HG03196 (cell line): ENCODE measurements around the gene NGFR.
"Not testable (repeated sequence)": the region's sequence is repeated elsewhere in the genome, so short reads cannot be mapped to it uniquely, and the experiment has no call there.

ENCODE experiments used
- ATAC-seq: cut with Tn5 transposase; IDR thresholded peaks from one replicate; pipeline ENCODE4 v1.9.1; 2021; ENCODE audit not compliant: unreplicated experiment

NGFR gene

DNA sequence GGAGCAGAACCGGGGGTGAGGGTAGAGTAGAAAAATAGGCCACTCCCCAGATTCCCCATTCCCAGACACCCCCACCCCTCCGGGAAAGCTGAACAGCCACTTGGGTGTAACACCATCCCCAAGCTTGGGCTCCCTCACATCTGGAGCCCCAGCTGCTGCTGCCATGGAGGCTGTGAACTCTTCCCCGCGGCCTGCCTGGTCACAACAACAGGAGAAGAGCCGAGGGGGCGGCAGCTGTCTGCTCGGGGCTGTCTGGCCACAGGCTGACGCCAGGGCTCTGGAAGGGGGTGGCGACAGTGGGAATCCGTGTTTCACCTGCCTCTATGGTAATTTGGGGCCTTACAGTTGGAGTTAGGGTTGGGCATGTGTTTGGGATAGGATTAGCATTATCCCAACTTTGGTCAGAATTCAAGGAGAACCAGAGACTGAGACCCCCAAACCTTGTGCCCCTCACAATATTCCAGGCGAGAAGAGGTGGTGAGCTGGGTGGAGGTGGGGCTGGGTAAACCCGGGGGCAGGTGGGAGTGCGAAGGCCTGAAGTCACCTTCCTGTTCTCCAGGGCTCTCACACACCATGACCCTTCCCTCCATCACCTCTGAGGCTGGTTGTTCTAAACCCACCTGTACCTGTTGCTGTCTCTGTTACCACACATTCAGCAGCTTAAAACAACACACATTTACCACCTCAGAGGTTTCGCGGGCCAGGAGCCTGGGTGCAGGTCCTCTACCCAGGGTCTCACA, 50.9 kb downstream of the NGFR start:
- ATAC-seq, result no peak

DNA sequence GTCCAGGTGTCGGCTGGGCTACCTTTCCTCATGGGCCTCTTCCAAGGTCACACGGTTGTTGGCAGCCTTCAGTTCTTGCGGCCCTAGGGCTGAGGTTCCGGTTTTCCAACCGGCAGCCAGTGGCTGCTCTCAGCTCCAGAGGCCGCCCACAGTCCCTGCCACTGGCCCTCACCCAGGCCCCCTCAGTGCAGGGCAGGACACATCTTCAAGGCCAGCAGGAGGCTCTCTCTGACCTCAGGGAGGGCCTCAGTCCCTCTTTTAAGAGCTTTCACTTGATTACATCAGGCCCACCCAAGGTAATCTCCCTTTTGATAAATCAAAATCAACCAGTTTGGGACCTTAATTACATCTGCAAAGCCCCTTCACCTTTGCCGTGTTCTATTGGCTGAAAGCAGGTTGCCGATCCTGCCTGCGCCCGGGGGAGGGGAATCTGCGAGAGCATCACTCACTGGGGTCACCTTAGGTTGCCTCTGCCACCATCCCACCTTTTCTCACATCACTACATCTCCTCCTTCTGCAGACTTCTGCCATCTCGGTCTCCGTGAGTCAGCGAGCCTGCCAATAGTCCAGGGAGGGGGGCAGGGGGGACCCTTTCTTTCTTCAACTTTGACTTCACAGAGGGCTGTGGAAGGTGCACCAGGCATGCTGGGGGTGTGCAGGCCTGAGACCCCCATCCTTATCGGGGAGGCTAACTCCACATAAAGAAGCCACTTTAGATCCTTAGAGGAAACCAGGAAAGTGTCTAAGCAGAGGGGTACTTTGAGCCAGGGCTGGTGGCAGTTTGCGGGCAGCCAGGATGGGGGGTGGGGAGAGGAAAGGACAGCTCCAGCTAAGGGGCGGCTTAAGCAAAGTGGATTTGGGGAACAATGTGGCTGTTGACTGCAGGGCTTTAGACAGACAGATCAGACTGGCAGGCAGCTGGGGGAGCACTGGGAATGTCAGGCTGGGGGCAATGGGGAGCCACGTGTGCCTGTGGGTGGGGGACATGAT, 51.7 kb downstream of the NGFR start:
- ATAC-seq, result no peak

DNA sequence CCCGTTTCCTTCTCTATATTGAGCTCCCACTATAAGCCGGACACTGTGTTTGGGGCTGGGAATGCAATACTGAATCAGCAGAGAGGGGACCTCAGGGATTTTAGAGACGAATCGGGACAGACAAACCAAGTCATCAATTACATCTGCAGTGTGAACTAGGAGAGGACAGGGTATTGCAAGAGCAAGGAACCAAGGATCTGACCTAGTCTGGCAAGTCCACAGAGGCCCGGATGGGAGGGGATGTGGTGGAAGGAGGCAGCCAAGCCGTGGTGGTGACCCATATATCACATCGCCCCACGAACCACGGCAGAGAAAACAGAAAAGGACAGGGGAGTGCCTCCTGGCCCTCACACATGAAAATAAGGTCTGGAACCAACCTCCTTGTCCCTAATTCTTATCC, 52.5 kb downstream of the NGFR start:
- ATAC-seq, result no peak

DNA sequence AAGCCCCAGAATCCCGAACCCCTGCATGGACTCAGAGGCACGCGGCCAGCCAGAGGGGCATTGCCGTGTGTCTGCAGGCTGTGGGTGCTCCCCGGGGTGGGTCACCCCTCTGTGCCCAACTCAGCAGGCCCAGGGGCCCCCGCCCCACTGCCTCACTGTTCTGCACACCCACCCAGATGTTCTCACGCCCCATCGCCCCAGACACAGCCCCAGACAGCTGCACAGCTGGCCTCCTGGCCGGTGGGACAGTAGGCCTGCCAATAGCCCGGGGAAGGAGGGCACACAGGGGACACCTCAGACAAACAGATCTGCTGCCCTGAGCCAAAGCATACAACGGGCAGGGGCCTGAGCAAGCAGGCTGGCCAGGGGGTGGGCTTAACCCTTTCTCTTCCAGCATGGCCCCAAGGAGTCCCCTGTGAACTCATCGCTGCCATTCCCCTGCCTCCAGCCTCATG, 53.0 kb downstream of the NGFR start:
- ATAC-seq, result no peak

DNA sequence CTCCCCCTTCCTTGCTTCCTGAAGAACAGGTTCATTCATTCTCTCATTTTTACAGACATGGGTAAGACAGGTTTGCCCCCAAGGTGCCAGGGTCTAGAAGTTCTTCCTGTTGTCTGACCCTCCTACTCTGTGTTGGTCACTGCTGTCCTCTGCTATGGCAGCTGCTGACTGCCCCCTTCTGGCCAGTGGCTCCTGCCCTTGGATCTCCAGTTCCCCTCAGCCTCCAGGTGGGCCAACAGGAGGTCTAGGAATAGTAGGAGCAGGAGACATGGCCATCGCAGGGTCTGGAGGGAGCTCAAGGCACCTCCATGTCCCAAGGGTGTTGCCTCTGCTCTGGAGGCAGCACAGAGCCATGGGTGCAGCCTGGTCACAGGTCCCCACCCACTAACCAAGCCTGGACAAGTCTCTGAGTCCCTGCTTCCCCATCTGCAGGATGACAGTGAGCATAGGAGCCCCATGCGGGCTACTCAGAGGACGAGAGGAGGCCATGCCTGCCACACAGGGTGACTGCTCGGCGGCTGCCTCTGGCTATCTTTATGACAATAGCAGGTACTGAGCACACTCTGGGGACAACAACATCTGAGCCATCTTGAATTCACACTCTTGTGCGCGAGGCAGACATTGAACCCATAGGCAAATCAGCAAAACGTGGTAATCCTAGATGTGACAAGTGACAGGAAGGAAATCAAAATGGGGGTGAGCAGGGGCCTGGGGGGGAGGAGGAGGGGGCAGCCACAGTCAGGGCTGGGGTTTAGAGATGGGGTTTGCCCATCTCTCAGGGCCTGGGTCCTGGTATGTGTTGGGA, 53.6 kb downstream of the NGFR start:
- ATAC-seq, result no peak

DNA sequence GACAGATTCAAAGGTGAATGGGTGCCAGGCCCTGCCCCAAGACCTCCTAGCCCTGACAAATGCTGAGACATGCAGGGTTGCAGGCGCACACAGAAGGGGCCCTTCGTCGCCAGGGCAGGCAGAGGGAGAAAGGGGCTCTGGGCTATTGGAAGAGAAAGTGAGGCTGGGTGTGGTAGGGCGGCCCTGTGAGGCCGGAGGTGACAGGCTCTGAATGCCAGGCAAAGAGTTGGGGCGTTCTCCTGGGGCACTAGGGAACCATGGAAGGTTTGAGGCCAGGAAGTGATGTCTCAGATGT, 54.2 kb downstream of the NGFR start:
- ATAC-seq, result no peak

DNA sequence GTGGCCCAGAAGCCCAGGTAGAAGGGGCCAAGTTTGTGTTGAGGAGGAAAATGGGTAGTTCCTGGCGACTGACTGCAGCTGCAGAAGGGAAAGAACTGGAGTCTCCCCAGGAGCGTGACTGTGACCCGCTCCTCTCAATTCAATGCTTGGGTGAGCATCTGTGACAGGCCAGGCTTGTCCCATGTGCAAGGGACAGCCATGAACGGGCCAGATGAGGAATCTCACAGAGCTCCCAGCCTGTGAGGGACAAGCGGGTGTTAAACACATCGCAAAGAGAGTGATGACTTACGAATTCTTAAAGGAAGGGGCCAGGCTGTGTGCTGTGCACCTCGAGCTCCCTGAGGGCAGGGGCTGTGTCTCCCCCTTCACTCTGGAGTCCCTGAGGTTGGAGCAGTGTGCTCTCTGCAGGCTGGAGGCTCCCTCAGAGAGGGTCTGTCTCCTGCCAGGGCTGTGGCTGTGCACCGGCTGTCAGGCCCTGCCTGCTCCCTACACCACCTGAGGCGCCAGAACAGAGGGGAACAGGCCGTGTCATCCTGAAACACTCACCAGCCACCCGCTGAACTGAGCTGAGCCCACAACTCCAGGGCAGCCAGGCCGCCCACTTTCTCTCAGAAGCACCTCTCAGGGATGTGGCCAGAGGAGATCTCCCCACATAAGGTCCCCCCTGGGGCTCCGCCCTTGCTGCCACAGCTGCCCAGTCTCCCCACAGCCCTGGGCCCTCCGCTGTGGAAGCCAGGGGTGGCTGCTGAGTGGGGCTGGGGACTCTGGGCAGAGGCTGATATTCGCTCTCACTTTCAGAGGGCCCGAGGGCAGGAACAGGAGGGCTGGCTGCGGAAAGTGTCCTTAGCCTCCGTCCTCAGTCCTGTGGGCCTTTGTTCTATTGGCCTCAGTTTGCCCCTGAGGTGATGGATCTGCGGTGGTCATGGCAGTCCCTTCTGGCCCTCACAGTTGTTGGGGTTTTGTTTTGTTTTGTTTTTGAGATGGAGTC, 54.9 kb downstream of the NGFR start:
- ATAC-seq, result no peak

DNA sequence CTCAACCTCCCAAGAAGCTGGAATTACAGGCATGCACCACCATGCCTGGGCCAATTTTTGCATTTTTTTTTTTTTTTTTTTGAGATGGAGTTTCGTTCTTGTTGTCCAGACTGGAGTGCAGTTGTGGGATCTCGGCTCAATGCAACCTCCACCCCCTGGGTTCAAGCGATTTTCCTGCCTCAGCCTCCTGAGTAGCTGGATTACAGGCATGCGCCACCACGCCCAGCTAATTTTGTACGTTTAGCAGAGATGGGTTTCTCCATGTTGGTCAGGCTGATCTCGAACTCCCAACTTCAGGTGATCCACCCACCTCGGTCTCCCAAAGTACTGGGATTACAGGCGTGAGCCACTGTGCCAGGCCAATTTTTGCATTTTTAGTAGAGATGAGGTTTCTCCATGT, 55.7 kb downstream of the NGFR start:
- ATAC-seq, result not testable (repeated sequence)

DNA sequence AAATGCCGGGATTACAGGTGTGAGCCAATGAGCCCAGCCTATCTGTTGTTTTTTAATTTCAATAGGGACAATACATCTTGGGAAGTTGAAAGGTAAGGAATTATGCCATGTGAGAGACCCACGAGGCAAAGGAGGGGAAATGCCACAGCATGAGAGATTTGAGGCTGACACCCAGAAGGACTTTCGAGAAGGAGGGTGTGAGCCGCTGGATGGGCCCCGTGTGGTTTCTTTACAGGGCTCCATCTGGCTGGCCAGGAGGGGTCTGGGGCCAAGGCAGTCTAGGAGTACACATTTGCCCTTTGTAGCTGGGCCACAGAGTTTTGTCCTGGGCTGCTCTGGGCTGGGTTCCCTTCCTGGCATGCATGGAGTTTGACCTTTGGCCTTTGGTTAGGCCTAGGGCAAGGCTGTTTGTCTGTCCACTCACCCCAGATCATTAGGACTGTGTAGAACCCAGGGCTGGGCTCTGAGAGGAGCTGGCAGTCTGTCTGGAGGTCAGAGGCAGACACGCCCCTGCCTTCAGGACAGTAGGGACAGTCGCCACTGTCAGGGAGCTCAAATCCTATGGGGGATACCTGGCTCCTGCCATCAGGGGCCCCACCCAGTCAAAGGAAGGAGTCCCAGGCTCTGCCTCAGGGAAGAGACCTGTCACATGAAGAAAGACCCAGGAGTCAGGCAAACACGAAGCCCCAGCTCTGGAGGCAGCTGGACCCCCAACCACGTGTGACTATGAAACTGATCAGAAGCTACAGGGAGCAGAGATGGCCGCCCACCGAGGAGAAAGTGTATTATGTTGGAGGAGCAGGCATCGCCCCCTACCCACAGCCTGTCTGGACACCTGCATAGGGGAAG, 56.4 kb downstream of the NGFR start:
- ATAC-seq, result no peak

DNA sequence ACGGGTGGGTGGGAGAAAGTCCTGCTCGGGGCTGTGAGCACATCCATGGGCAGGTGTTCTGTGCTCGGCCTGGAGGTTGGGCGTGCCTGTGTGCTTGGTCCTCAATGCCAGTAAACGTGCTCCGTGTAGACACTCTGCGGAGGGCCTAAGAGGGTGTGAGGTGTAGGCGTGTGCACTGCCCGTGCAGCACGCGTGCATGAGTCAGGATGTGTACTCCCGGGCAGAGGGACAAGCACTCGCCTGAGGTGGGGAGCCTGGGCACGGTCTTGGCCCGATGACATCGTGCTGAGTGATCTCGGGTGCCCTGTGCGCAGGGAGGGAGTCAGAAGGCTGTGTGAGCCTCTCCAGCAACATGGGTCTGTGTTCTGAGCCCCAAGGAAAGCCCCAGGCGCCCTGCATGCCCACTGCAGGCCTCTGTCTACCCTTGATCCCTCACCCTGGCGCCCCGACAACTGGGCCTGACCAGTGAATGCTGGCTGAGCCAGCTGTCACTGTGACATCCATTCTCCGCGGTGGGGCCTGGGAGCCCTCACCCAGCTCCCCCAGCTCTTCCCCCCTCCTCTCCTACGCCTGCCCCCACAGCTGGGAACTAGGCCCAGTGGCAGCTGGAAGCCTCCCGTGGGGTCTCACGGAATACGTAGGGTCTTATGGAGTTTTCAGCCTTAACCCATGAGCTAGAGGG, 57.1 kb downstream of the NGFR start:
- ATAC-seq, result no peak

DNA sequence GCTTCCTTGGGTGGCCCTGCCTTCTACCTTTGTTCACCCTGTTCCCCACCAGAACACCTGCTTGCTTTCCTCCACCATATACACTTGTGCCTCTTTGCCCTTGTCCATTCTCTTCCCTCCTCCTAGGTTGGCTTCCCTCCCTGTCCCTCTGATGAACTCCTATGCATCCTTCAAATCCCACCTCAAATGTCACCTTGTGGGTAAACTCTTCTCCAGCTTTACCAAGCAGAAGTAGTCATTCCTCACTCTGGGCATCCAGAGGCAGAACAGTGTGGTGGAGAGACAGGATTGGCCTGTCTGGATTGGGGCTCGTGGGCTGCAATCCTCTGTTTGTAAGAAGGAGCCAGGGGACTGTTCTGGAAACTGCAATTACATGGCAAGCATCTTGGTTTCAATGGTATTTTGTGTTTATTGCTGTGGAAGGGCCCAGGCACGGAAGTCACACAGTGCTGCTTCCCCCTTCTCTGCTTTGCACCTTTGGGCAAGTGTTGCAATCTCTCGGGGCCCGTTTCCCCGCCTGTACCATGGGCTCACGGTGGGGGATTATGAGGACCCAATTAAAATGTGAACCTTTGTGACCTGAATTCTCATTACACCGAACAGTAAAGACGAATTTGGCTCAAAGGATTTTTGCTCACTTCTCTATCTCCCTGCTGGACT, 58.7 kb downstream of the NGFR start:
- no peak for ATAC-seq

DNA sequence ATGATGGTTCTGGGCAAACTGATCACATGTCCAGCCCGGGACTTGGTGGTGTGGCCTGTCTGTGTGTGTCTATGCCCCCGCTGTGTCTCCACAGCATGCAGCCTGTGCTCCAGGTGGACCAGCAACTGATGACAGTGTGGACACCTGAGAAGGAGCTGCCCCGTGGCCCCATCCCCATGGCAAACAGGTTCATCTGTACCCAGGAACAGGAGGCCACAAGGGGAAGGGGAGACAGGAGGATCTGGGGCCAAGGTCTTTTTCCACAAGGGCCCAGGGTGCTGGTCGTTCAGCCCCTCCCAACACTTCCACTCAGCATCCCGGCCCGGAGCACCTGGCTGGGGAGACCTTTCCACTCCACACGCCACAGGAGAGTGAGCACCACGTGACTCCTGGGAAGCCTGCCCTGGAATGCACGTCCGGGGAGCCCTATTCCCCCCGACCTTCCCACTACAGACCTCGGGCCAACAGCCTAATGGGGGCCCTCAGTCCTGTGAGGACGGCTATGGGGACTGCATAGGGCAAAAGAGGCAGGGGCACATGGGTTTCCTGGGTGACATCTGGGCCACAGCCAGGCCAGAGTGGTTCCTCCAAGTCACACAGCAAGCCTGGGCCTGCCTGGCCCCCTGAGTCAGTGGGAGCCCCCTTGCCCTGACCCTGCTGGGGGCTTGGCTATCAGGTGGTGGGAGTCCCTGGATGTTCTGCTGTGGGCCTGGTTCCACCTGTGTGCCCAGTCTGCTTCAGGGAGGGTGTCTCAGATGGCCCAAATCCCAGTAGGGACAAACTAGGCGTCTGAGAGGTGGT, 59.8 kb downstream of the NGFR start:
- ATAC-seq, result no peak

DNA sequence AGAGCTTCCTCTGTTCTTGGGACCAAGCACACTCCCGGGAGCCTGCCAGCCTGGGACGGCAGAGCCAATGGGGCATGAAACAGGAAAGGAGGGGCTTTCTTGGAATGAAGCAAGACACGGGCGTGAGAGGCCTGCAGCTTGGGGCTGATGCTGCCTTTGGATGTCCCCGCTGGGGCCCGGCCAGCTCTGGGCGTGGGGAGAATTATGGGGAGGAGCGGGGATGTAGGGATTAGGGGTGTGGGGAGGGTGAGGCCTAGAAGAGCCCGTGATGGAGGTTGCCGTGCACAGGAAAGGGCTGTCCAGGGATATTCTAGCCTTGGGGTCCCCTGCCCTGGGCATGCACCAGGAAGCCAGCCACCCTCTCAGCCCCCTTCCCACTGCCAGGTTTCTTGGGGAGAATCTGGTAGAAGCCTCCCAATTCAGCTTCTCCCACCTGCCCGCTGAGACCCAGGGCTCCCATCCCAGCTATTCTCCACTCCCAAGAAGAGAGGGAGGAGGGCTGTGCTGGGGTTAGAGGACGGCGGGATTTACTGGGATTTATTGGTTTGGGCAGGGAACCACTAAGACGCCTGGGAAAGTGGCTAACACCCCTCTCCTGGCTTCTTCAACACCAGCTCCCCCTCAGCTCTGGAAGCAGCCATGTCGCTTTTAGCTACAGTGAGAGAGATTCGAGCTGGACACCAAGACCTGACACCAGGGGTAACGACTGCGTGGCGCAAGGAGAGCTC, 60.6 kb downstream of the NGFR start:
- ATAC-seq, result no peak

DNA sequence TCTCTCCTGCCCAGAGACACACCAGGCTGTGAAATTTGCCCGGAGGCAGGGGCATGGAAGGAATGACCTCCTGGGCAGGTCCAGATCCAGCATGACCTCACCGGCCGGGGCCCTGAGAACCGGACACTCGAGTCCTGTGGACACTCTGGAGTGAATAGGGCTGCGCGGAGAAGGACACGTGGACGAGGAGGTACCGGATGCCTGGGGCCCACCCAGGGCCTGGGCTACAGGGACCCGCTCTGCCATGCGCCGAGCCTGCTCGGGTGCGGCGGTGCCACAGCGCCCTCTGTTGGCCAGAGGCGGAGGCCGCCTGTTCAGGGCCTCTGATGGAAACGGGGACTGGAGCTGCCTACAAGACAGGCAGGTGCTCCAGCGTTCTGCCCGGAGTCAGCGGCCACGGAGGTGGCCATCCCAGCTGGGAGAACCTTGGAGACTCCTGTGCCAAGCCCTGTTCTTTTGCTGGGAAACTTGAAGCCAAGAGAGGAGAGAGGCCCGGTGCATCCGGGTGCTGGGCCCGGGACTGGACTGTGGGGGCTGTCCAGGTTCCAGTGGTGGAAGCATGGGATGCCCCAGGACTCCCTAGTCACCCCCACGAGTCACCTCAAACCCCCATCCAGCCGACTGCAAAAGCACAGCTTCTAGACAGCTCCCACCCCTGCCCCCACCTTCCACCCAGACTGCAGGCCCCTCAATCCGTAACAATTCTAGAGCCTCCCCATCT, 61.3 kb downstream of the NGFR start:
- no peak for ATAC-seq

DNA sequence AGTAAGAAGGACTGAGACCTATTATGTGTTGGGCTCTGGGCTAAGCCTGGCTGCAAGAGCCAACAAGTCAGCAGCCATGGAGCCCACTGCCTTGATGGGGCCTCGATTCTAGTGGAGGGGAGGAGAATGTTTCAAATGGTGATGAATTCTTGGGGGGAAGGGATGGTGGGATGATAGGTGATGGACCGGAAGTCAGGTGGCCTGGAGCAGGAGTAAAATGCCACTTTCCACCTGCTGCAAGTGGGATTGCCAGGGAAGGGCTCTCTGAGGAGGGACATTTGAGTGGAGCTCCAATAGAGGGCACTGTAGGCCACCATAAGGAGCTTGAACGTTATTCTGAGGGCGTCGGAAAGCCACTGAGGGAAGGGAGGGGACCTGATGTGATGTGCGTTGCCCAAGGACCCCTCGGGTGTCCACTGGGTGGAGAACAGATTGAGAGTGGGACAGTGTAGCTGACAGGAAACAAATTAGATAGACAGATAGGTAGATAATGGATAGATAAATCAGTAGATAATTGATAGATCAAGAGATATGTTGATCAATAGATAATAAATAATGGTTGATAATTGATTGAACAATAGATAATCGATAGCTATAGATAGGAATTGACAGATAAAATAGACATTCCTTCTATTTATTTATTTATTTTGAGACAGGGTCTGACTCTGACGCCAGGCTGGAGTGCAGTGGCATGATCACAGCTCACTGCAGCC, 62.4 kb downstream of the NGFR start:
- ATAC-seq, result no peak
